IPS-18c (cell line): ENCODE results near the gene MRPL21.

Experiments used
- H3K4me3 ChIP-seq: 2 replicates; pipeline ENCODE4 v1.7.0; 2013; ENCODE audit warnings: low read depth, mild to moderate bottlenecking, low read length, moderate library complexity; ENCODE audit not compliant: insufficient read depth
- H3K9me3 ChIP-seq: one replicate; pipeline ENCODE4 v1.6.1; 2013; ENCODE audit warnings: mild to moderate bottlenecking, low read length, moderate library complexity; ENCODE audit not compliant: control insufficient read depth, insufficient read depth

The MRPL21 gene

DNA sequence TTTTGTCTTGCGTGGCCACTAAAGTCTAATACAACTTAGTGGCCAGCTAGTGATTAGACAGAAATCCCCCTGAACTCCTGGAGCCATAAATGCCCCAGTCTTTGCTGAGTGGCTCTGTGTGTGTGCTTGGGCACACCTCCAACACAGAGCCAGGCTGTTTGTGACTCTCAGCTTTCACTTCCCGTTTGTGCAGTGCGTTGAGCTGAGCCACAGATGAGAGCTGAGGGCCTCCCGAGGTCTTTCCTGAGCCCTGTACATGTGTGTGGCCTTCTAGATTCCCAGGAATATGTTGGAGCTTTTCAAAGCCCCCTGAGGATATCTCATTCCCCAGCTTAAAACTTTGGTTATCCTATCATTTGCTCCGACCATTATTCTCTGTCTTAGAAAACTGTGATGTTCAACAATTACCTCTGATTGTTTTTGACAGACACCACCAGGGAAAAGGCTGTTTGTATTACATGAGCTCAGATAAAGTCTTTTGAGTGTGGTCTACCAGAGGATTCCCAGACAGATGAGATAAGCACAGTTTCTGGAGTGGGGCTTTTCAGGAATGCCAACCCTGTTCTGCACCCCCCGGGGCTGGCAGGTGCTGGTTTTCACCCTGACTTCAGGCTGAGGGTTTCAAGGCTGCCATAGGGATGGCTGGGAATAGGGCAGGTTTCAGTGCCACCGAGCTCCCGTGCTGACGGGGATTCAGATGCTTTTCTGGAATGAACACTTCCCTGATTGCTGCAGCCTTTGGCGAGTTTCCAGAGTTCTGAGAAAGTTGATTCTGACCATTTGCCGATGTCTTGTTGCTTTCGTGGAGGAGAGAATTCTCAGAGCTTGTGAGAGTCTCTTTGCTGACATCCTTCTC is 23.9 kb upstream of the MRPL21 start:
- peaks cover 12% of the 10 kb centered on the region for H3K9me3 ChIP-seq
- no peak overlapping the region for H3K4me3 ChIP-seq

GRCh38 chr11:68925611-68926010 is 22.0 kb upstream of the MRPL21 start:
- Histone ChIP-seq H3K9me3 (peaks cover 12% of the 10 kb centered on the region), H3K4me3 (no peak overlapping the region)

DNA sequence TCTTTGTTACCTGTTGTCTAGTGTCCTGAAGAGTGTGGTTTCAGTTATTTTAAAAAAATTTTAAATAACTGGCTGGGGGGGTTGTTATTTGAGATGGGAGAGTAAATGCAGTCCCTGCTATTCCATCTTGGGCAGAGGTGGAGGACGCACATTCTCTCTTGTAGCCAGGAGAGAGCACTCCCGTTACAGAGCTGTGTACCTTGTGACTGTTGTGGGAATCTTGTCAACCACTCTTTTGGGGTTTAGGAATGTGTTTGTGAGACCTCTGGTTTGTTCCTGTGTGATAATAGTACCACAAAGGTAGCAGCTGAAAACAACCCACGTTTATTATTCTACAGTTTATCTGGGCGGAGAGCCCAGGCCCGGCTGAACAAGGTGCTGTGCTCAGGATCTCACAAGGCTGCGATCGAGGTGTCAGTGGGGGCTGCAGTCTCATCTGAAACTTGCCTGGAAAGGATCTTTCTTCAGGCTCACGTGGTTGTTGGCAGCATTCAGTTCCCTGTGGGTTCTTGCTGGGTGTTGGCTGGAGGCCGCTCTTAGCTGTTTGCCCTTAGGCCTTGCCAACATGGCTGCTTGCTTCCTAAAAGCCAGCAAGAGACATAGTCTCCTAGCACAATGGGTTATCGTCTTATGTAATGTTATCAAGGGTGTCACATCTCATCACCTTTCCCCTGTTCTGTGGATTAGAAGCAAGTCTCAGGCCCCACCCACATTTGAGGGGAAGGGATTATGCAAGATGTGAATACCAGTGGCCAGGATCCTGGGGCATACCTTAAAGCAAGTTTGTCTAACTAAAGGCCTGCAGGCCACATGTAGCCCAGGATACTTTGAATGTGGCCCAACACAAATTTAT is 20.7 kb upstream of the MRPL21 start:
- Histone ChIP-seq H3K9me3 (peaks cover 15% of the 10 kb centered on the region), H3K4me3 (no peak overlapping the region)

DNA sequence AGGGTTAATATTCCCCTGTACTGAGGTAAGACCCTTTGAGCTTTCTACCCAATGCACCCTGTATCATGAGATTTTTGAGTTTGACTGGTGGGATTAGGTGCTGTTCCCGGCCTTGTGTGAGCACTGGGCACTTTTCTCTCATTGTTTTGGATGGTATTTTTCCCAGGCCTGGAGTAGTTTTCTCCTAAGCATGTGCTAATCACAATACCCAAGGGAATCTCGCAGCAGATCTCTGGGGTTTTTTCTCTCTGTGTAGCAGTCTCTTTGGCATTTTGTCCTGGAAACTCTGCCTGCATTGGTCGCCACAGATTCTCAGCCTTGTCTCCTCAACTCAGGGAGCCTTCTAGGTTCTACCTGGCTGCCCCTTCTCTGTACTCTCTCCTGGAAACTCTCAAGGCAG is 20.0 kb upstream of the MRPL21 start:
- H3K4me3 ChIP-seq, result no peak overlapping the region
- H3K9me3 ChIP-seq, result peaks cover 15% of the 10 kb centered on the region

GRCh38 chr11:68916439-68916838 is 12.8 kb upstream of the MRPL21 start:
- no peak overlapping the region for H3K4me3 ChIP-seq
- peaks cover 2% of the 10 kb centered on the region for H3K9me3 ChIP-seq

- Histone ChIP-seq H3K4me3 (no peak overlapping the region), H3K9me3 (no peaks in the 10 kb centered on the region)
These were observed 11.1 kb upstream of the MRPL21 start for GRCh38 chr11:68914761-68915160.

DNA sequence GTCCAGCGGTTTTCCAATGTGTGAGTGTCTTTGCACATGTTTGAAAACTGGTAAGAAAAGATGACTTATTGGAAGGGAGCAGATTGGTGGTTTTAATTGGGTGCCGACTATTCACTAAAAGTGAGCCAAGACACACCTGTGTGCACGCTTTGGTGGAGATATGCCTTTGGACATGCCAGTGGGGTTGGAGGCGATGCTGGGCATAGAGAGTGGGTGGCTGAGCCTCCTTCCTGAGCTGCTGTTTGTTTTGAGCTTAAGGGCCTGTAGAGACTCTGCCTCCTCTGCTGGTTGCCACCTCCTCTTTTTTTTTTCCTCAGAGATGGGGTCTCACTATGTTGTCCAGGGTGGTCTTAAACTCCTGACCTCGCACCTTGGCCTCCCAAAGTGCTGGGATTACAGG is 9.6 kb upstream of the MRPL21 start:
- no peaks in the 10 kb centered on the region for H3K9me3 ChIP-seq
- H3K4me3 ChIP-seq, result no peak overlapping the region

DNA sequence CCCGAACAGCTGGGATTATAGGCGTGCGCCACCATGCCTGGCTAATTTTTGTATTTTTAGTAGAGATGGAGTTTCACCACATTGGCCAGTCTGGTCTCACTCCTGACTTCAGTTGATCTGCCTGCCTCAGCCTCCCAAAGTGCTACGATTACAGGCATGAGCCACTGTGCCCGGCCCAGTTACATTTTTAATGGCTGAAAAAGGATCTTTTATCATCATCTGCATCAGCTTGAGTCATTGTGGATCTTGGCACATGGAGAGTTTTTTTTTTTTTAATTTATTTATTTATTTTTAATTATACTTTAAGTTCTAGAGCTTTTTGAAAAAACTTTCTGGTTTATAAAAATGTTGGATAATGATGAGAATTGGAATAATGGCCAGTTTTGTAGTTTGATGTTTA is 8.6 kb upstream of the MRPL21 start:
- no peaks in the 10 kb centered on the region for H3K9me3 ChIP-seq
- no peak overlapping the region for H3K4me3 ChIP-seq

DNA sequence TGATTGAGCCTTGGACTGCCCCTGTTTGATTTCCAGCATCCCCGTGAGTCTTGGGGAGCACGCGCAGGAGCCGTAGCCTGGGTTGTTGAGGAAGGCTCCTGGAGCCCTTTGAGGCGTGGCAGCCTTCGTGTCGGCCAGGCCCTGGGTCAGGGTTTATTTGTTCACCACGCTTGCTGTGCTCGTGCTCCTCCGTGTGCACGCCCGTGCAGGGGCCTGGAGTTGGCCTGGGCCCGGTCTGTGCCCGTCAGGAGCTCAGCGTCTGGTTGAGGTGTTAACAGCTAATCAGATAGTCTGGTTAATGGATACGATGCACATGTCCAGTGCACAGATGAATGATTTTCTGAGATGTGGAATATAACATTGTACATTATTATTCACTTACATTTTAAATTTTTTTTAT is 8.1 kb upstream of the MRPL21 start:
- Histone ChIP-seq H3K9me3 (no peaks in the 10 kb centered on the region), H3K4me3 (no peak overlapping the region)

DNA sequence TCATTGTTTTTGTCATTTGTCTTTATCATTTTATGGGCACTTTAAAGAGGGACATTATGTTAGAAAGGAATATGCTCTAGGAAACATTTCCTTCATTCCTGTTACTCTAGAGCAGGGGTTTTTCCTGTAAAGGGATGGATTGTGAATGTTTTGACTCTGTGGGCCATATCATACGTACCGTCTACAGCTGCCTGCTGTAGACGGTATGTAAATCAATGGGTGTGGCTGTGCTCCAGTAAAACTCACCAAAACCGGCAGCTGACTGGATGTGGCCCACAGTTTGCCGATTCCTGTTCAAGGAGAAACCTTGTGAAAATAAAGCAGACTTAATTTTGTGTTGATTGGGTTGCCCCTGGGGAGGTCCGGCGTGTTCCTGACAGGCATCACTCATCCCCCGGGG is 7.3 kb upstream of the MRPL21 start:
- Histone ChIP-seq H3K4me3 (no peak overlapping the region), H3K9me3 (no peaks in the 10 kb centered on the region)

- H3K9me3 ChIP-seq, result no peaks in the 10 kb centered on the region
- H3K4me3 ChIP-seq, result no peak overlapping the region
These were observed 4.6 kb upstream of the MRPL21 start for GRCh38 chr11:68908273-68908672.

DNA sequence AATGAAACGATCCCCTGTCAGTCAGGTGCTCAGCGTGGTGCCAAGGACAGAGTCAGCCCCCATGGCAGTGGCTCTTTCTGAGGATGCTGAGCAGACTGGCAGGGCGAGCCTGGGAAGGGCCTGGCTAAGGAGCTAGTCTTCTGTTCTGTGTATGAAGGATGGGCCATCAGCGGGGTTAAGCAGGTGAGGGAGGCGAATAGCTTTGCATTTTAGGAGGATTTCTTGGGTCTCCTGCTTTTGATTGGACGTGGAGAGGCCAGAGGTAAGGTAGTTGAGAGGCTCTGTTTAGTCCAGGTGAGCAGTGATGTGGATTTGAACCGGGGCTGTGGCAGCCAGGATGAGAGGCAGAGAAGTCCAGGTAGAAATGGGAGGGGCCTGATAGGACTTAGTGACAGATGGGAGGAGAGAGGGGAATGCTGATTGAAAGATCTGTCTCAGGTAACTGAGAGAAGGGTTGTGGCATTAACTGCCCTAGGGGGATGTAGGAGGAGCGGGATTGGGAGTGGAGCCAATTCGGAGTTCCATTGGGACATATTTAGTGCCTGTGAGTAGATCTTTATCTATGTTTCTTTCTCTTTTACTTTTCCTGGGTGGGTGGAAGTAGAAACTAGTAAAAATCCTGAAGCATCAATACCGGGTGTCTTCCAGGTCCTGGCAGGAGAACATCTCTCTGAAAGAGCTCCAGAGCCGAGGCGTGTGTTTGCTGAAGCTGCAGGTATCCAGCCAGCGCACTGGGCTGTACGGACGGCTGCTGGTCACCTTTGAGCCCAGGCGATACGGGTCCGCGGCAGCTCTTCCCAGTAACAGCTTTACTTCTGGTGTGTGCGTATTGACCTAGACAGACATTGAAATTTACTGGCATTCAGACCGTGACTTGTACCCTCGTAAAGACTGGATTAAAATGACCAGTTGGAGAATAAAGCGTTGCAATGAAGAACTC is 2.1 kb upstream of the MRPL21 start:
- Histone ChIP-seq H3K9me3 (no peaks in the 10 kb centered on the region), H3K4me3 (no peak overlapping the region)

- H3K9me3 ChIP-seq, result peaks cover 3% of the 10 kb centered on the region
- H3K4me3 ChIP-seq, result peak overlapping the region; percentile 88
These were observed 716 bp upstream of the MRPL21 start for GRCh38 chr11:68904248-68904847.

DNA sequence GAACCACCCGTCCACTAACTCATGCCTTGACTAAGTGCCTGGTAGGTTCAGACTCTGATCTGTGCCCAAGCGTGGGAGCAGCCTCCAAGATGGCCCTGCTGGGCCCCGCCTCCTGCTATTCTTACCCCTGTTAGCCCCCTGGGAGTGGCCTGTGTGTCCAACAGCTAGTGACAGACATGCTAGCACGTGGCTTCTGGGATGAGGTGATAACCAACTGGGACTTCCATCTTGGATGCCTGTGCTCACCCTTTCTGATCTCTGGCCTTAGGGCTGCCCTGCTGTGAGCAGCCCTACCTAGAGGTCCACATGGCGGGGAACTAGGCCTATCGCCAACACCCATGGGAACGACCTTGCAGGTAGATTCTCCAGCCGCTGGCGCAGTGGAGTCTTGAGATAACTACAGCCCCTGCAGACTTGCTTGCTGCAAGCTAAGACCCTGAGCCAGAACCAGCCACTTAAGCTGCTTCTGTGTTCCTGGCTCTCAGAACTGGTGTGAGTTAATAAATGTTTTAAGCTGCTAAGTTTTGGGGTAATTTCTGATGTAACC is 2.7 kb downstream of the MRPL21 start:
- Histone ChIP-seq H3K9me3 (peaks cover 3% of the 10 kb centered on the region), H3K4me3 (no peak overlapping the region)

DNA sequence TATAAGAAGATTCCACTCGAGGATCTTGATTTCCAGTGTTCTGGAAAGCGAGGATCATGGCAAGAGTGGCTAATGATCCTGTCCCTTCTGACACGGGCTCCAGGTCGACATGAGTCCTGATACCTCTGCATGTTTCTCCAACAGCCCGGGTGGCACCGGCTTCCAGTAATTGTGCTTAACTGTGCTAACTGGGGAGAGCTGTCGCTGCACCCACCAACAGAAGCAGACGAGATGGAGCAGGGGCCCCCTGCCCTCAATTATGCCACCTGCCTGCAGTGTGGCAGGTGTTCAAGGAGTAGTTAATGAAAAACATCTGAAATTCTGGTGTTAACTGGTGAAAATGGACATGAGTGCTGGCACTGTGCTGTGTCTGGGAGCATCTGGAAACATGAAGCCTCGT is 6.2 kb downstream of the MRPL21 start:
- peaks cover 3% of the 10 kb centered on the region for H3K9me3 ChIP-seq

DNA sequence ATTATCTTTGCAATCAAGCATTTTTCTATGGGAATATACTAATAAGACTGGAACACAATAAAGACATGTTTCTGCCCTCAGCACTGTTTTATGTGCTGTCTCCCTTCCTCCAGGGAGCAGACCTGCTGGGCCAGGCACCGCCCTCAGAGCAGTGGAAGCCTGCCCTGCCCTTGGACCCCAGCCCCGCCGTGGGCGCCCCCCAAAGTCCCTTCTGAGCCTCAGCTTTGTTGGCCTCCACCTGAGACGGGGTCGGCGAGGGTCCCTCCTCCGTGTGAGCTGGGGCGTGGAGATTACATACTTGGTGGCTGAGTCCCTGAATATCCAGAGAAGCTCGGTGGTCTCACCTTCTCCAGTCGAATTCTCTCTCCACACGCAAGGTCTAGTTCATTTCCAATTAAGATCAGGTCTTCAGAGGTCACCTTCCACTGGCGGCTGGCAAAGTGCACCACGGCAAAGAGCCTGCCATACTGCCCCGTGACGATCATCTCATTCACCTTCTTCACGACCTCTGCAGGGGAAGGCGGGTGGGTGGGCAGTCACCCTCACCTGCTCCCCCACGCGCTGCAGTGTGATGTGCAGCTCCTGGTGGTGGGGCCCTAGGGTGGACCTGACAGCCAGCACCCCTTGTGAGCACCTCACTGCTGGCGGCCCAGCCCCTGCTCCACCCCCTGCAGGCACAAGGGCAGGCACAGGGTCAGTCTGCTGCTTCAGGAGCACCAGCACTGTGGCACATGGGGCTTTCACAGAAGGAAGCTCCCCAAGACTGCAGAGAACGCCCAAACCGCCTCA is 7.3 kb downstream of the MRPL21 start:
- Histone ChIP-seq H3K4me3 (no peak overlapping the region), H3K9me3 (peaks cover 3% of the 10 kb centered on the region)

More for the DNA sequence above, 6.2 kb downstream of the MRPL21 start:
- no peak overlapping the region for H3K4me3 ChIP-seq
